Measurements from ENCODE around the gene TESK1.
A peak's percentile ranks its signal among the peaks of the same experiment; 100 is the strongest.
"Not testable (repeated sequence)": the region's sequence is repeated elsewhere in the genome, so short reads cannot be mapped to it uniquely, and the experiment has no call there.

TESK1 gene

DNA sequence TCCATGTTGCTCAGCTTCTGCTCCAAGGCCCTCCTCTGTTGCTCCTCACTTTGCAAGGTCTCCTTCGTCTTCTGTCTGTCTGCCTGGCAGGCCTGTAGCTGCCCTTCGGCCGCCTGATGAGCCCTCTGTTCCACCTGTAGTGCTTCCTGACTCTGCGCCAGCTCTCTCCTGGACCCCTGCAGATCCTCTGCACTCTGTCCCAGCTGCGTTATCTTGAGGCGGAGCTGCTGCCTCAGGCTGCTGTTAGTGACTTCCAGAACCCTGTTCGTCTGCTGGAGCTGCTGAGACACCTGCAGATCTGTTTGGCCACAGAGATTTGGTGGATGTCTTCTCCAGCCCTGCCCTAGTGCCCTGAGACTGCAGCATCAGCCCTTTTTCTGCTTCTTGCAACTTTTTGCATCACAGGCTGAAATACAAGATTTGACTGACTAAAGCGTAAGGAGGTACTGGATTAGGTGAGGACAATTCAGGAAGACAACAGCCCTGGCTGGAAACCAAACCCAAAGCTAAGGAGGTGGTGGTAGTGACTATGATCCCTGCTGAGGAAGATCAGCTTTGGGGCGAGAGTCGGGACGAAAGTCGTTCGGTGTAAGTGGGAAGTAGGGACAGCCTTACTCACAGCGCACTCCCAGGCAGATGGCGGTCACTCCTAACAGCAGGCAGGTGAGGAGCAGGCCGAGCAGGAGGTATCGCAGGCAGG lies 11.1 kb downstream of the TESK1 start:
- DNase-seq (ENCODE audit: low read depth in 2 of 2) = no peak

GRCh38 chr9:35616681-35617459 lies 11.8 kb downstream of the TESK1 start:
- DNase-seq (ENCODE audit: low read depth in 2 of 2) = peak; percentile 44 to 68

- DNase-seq (ENCODE audit: low read depth in 2 of 2) = no peak
Measured at GRCh38 chr9:35617548-35617947, 12.5 kb downstream of the TESK1 start.

- DNase-seq (ENCODE audit: low read depth in 2 of 2) = no peak
Measured at GRCh38 chr9:35618325-35618727, 13.3 kb downstream of the TESK1 start, which contains the start of gene CD72. TSS of gene CD72 (minus strand) at chr9:35618413. CDS start at chr9:35618303, 110 bp downstream.

DNA sequence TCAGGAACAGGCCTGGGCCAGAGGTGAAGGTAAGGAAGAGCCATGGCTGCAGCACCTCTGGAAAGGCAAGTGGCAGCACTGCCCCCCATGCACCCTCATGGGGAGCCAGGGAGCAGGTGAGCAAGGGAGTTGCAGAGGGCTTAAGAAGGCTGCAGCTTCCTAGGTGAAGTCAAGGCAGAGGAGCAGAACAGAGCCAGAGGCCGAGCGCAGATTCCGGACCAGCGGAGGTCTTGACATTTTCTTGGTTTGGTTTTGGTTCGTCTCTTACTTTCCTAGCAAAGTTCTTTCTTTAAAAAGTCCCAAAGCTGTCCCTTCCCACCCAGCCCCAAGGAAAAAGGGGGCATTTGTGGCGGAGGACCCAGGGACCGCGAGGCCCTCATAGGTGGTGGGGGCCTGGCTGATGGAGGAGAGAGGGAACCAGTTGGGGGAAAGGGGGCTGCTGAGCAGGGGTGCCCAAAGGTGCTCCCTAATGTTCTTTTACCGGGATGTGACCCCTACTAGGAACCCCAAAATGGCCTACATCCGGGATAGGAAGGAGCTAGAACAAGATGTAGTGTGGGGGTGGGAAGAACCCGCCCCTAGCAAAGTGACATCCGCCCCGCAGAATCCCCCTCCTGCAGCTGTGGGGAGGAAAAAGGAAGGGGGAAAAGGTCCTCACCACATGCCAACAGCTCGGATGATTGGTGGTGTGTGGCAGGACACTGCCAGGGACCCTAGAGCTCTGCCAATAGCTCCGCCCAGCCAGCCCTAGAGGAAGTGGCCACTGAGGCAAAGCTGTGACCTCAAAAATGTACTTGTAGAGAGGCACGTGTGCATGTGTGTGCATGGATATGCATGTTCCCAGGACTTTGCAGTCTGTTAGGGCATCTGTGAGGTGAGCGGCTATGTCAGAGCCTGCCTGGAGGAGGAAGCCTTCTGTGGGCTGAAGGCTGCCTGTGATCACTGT lies 14.1 kb downstream of the TESK1 start:
- DNase-seq (ENCODE audit: low read depth in 2 of 2) = peak; percentile 38

DNA sequence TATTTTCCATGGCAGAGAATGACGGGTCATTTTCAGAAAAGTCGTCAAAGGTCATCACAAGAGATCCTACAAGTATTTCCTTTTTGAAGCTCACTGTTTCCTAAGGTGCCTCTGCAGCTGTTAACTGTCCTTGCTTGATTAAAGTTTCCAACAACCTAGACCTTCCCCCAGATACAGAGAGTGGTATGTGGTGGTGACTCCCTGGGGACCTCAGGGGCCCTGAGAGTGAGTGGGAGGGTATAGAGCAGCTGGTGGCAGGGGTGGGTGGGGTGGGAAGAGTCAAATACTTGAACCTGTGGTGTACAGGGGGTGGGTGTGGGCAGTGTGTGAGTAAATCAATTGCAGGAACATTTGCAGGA lies 14.7 kb downstream of the TESK1 start:
- DNase-seq (ENCODE audit: low read depth in 2 of 2) = peak in 1 of 2 donors; percentile 45

GRCh38 chr9:35627575-35627974 lies 22.5 kb downstream of the TESK1 start:
- DNase-seq (ENCODE audit: low read depth in 2 of 2) = no peak

DNA sequence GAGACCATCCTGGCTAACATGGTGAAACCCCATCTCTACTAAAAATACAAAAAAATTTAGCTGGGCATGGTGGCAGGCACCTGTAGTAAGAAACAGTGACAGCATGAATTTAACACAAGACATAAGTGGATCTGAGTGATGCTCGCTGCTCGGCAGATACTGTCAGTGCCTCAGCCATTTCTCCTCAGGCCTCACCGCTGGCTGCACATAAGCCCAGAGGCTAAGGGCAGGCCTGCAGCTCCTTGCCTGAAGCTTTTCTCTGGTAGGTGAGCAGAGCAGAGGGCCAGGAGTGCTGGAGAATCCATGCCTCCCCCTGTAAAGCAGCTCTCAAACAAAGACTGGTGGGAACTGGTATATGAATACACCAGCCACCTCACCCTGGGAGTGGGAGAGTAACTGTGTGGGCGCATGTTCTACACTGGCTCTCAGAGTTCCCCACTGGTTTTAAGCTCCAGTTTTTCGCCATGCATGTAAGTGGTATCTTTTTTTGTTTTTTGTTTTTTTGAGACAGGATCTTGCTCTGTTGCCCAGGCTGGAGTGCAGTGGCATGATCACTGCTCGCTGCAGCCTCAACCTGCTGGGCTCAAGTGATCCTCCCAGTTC lies 23.4 kb downstream of the TESK1 start:
- no peak for DNase-seq (ENCODE audit: low read depth in 2 of 2)

DNA sequence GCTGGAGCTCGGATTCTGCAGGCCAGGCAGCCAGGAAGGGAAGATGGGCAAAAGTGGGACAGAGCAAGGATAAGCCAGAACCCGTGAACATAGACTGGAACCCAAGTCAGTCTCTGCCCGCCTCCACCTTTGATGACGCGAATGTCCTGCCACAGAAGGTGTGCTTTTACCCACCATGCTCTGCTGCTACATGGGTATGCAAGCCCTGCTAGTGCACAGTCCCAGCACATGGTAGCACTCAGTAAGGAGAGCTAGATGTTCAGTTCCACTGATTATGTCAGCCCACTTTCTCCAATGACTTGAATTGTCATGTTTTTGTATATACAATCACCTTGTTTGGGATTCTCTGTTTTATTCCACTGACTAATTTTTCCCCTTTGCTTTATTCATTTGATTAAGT lies 24.5 kb downstream of the TESK1 start:
- DNase-seq (ENCODE audit: low read depth in 2 of 2) = no peak

DNA sequence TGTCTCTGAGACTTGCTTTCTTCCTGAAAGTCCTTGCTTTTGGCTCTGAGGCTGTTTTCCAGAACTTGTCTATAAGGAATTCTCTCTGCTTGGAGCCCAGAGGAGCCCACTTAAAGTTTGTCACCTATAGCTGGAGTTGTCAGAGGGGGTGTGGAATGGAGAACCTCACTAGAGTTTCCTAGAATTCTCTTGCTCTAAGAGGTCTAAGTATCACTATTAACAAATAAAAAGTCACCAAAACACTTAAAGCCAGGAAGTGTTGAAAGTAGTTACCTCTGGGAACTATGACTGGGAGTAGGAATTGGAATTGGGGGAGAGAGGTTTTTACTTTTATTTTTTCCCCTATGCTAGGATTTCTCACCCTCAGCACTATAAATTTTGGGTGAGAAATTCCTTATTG lies 30.7 kb downstream of the TESK1 start:
- DNase-seq (ENCODE audit: low read depth in 2 of 2) = no peak

- DNase-seq (ENCODE audit: low read depth in 2 of 2) = no peak
Measured at GRCh38 chr9:35636135-35636876, 31.2 kb downstream of the TESK1 start.

GRCh38 chr9:35636877-35637246 lies 31.8 kb downstream of the TESK1 start:
- DNase-seq (ENCODE audit: low read depth in 2 of 2) = not testable (repeated sequence)

- not testable (repeated sequence) for DNase-seq (ENCODE audit: low read depth in 2 of 2)
Measured at GRCh38 chr9:35637427-35637955, 32.4 kb downstream of the TESK1 start.

GRCh38 chr9:35638751-35639150 lies 33.7 kb downstream of the TESK1 start:
- not testable (repeated sequence) for DNase-seq (ENCODE audit: low read depth in 2 of 2)

DNA sequence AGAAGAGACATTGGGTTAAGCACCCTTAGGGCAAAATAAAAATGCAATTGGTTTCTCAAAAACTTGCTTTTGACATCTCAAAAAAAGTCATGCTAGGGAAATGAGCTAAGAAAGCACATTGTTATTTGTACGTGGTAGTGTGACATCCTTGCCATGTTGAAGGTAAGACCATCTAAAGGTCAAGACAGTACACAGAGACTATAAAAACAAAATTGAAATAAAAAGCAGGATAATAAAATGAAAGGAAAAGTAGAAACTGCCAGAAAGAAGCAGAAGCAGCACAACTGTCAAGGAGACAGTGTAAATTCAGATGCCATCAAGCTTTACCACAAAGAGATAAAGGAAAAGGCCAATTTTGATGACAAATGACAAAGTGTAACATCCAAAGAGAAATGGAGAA lies 34.2 kb downstream of the TESK1 start:
- not testable (repeated sequence) for DNase-seq (ENCODE audit: low read depth in 2 of 2)

DNA sequence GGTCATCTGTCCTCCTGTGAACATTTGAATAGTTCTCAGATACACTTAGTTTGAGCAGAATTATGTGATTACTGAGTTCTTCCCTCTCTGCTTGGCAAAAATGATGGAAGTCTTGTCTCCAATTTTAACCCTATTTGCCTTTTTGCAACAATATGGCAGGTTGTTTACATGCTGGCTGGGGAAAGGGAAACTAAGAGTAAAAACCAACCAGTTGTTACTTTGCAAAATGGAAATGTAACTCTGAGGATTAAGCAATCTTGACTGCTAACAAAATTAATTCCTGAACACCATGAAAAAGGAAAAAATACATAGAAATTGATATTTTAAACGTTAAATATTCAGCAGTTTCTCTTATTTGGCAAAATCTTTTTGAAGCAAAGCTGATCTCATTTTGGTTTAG lies 34.6 kb downstream of the TESK1 start:
- DNase-seq (ENCODE audit: low read depth in 2 of 2) = no peak

GRCh38 chr9:35640431-35640830 lies 35.4 kb downstream of the TESK1 start:
- DNase-seq (ENCODE audit: low read depth in 2 of 2) = not testable (repeated sequence)

DNA sequence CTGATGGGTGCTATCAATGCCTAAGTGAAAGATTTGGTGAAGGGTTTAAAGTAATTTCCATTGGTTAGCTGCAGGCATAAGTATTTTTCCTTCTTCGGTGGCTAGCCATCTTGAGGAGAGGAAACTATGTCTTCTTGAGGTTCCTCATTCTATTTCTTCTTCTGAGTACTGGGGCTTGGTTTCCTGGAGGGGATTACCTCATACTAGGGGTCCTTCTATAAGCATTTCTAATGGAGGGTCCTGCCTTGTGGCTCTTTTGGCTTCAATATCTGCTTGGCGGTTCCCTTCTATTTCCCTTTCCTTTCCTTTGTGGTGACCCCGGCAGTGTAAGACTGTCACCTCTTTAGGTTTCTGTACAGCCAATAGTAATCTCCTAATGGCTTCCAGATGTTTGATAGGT lies 36.4 kb downstream of the TESK1 start:
- DNase-seq (ENCODE audit: low read depth in 2 of 2) = not testable (repeated sequence)

GRCh38 chr9:35643046-35643445 lies 38.0 kb downstream of the TESK1 start:
- DNase-seq (ENCODE audit: low read depth in 2 of 2) = no peak

DNA sequence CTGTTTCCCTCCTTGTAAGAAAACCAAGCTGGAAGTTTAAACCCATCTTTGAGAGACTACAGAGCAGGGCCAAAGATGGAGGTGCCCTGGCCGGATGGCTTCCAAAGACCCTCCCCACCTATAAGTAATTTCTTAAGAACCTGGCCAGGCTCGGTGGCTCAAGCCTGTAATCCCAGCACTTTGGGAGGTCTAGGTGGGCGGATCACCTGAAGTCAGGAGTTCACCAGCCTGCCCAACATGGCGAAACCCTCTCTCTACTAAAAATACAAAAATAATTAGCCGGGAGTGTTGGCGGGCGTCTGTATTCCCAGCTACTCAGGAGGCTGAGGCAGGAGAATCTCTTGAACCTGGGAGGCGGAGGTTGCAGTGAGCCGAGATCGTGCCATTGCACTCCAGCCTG lies 40.7 kb downstream of the TESK1 start:
- DNase-seq (ENCODE audit: low read depth in 2 of 2) = not testable (repeated sequence)

- no peak for DNase-seq (ENCODE audit: low read depth in 2 of 2)
Measured at GRCh38 chr9:35646153-35646532, 41.1 kb downstream of the TESK1 start.

All from stimulated activated CD8-positive, alpha-beta memory T cell treated with anti-CD3 and anti-CD28 coated beads, Interleukin-7, amount 100 ng/mL, for 4 hours (primary cell).